Measurements from ENCODE around the gene KIAA1755. TPM values are rescaled to one million over a fixed set of nuclear protein-coding genes. Genes with fewer than 3 reads are reported as not detected.

The KIAA1755 gene
- total RNA-seq, 1 donor from 2014 or later, result not detected

DNA sequence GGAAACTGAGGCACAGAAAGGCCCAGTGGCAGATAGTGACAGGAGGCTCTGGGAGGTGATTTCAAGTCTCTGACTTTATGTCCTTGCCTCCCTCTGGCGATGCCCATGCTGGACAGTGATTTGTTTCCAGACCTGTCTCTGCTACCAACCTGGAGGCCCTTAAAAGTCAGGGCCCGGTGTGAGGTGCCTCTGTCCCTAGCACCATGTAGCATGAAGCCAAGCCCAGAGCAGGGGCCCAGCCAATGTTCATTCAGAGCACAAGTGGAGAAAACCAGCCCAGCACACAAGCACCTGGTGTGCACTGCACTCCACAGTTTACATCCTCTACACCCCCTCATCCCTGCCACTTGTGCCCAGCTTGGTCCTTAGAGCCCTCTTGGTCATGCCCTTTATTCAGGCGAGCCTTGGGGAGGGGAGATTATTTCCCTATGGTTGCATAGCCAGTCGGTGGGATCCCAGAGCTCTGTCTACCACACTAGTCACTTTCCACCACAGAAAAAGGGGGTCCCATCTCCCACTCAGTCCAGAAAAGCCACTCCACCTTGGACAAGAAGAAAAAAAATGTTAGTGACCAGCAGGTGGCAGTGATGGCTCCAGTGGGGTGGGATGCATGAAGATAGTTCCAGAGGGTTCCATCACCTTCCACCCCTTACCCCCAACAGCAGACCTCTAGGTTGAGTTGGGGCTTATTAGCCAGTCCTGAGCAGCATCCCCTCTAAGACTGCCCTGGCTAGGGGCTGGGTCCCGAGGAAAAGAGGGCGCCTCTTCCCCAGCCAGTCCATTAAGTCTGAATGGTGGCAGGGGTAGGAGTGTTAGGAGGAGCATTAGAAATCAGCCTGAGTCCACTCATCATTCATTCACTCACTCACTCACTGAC lies 30.9 kb downstream of the KIAA1755 start:
- FAIRE-seq (no peak), DNase-seq (ENCODE audit: low read depth) (peak; percentile 19)
- TF ChIP-seq, protein P1, sequence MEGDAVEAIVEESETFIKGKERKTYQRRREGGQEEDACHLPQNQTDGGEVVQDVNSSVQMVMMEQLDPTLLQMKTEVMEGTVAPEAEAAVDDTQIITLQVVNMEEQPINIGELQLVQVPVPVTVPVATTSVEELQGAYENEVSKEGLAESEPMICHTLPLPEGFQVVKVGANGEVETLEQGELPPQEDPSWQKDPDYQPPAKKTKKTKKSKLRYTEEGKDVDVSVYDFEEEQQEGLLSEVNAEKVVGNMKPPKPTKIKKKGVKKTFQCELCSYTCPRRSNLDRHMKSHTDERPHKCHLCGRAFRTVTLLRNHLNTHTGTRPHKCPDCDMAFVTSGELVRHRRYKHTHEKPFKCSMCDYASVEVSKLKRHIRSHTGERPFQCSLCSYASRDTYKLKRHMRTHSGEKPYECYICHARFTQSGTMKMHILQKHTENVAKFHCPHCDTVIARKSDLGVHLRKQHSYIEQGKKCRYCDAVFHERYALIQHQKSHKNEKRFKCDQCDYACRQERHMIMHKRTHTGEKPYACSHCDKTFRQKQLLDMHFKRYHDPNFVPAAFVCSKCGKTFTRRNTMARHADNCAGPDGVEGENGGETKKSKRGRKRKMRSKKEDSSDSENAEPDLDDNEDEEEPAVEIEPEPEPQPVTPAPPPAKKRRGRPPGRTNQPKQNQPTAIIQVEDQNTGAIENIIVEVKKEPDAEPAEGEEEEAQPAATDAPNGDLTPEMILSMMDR (IDR thresholded peaks at IDR 0.05; ENCODE audit: insufficient read depth, low read length, severe bottlenecking), result peak; percentile 64
- Histone ChIP-seq H3K36me3 (ENCODE audit: control insufficient read depth, insufficient read depth, low read length) (no peaks in the 10 kb centered on the region), H3K4me3 (ENCODE audit: low read depth, low read length) (no peak overlapping the region), H3K27me3 (ENCODE audit: control insufficient read depth, insufficient read depth, low read length) (no peaks in the 10 kb centered on the region)

GRCh38 chr20:38228436-38228835 lies 32.1 kb downstream of the KIAA1755 start:
- no peak overlapping the region for H3K4me3 ChIP-seq (ENCODE audit: low read depth, low read length)
- no peak for DNase-seq (ENCODE audit: low read depth)

DNA sequence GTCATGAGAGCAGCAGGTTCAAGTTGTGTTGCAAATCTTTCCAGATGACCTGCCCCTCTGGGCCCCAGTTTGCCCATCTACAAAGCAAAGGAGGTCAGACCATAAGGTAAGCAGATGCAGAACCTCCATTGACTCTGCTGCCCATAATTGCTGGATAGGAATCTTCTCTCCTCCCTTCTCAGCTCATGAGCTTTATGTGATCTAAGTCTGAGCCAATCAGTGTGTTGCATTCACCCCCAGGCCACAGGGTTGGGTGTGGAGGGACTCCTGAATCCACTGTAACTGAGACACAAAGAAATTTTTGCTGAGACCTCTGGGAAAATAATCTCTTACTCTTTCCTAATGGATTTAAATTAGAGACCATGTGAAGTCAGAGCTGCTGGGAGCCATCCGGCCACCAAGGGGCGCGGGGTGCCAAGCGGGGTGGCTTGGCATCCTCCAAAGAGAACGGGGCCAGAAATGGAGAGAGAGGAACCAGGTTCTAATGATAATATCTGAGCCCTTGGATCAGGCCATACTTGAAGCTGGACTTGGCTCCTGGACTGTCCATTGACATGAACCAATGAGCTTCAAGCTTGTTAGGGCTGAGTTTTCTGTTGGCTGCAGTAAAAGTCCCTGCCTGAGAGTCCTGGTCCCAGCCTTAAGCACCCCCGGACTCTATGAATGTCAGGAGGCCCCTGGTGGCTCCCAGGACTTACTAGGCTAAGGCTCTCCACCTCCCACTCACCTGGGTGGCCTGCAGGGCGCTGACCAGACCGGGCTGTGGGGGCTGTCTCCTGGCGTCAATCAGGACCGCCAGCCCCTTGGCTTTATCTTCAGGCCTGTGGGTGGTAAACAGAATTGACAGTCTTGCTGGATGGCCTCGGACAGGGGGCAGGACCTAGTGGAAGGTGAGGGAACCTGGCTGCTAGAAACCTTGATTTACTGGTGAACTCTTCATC lies 32.8 kb downstream of the KIAA1755 start:
- TF ChIP-seq, protein P1 (IDR thresholded peaks at IDR 0.05; ENCODE audit: insufficient read depth, low read length, severe bottlenecking), result no peak
- Histone ChIP-seq H3K36me3 (ENCODE audit: control insufficient read depth, insufficient read depth, low read length) (no peaks in the 10 kb centered on the region), H3K4me3 (ENCODE audit: low read depth, low read length) (no peak overlapping the region), H3K27me3 (ENCODE audit: control insufficient read depth, insufficient read depth, low read length) (no peaks in the 10 kb centered on the region)
- FAIRE-seq (no peak), DNase-seq (ENCODE audit: low read depth) (no peak)

More at GRCh38 chr20:38228436-38228835, 32.1 kb downstream of the KIAA1755 start:
- FAIRE-seq, result no peak
- Histone ChIP-seq H3K27me3 (ENCODE audit: control insufficient read depth, insufficient read depth, low read length) (no peaks in the 10 kb centered on the region), H3K36me3 (ENCODE audit: control insufficient read depth, insufficient read depth, low read length) (no peaks in the 10 kb centered on the region)
- TF ChIP-seq, protein P1 (IDR thresholded peaks at IDR 0.05; ENCODE audit: insufficient read depth, low read length, severe bottlenecking), result no peak

- Histone ChIP-seq H3K4me3 (ENCODE audit: low read depth, low read length) (no peak overlapping the region), H3K36me3 (ENCODE audit: control insufficient read depth, insufficient read depth, low read length) (no peaks in the 10 kb centered on the region), H3K27me3 (ENCODE audit: control insufficient read depth, insufficient read depth, low read length) (no peaks in the 10 kb centered on the region)
- FAIRE-seq, result no peak
- TF ChIP-seq, protein P1 (IDR thresholded peaks at IDR 0.05; ENCODE audit: insufficient read depth, low read length, severe bottlenecking), result no peak
- DNase-seq (ENCODE audit: low read depth), result no peak
These were observed 34.0 kb downstream of the KIAA1755 start for GRCh38 chr20:38226553-38226952.

- H3K36me3 ChIP-seq (ENCODE audit: control insufficient read depth, insufficient read depth, low read length), result no peaks in the 10 kb centered on the region
- no peaks in the 10 kb centered on the region for H3K27me3 ChIP-seq (ENCODE audit: control insufficient read depth, insufficient read depth, low read length)
- no peak overlapping the region for H3K4me3 ChIP-seq (ENCODE audit: low read depth, low read length)
- FAIRE-seq (no peak), DNase-seq (ENCODE audit: low read depth) (no peak)
- TF ChIP-seq, protein P1 (IDR thresholded peaks at IDR 0.05; ENCODE audit: insufficient read depth, low read length, severe bottlenecking), result no peak
These were observed 34.7 kb downstream of the KIAA1755 start for GRCh38 chr20:38225900-38226263.

All from bronchial epithelial cell (primary cell).